Glutamatergic neuron (in vitro differentiated cells): ENCODE data around the gene PMIS2. TPM values are rescaled to one million over a fixed set of nuclear protein-coding genes. Genes with fewer than 3 reads are reported as not detected.

Source experiments
- DNase-seq: peaks from one replicate; pipeline ENCODE4 v3.0.0; 2022
- H3K27ac Mint-ChIP-seq: one replicate; pipeline ENCODE4 v1.8.0; 2020; ENCODE audit warnings: mild to moderate bottlenecking, mixed read lengths, inconsistent platforms; ENCODE audit not compliant: unreplicated experiment
- H3K27me3 Mint-ChIP-seq: one replicate; pipeline ENCODE4 v1.8.0; 2020; ENCODE audit warnings: mild to moderate bottlenecking, moderate library complexity, mixed read lengths, inconsistent platforms; ENCODE audit not compliant: unreplicated experiment
- H3K36me3 Mint-ChIP-seq: one replicate; pipeline ENCODE4 v1.8.0; 2020; ENCODE audit warnings: mild to moderate bottlenecking, mixed read lengths, inconsistent platforms; ENCODE audit not compliant: unreplicated experiment
- H3K4me1 Mint-ChIP-seq: one replicate; pipeline ENCODE4 v1.8.0; 2020; ENCODE audit warnings: mild to moderate bottlenecking, low read depth, mixed read lengths, inconsistent platforms; ENCODE audit not compliant: unreplicated experiment
- H3K4me3 Mint-ChIP-seq: one replicate; pipeline ENCODE4 v1.8.0; 2020; ENCODE audit warnings: mild to moderate bottlenecking, mixed read lengths, inconsistent platforms; ENCODE audit not compliant: unreplicated experiment
- H3K9me3 Mint-ChIP-seq: one replicate; pipeline ENCODE4 v1.8.0; 2020; ENCODE audit warnings: mild to moderate bottlenecking, moderate library complexity, mixed read lengths, inconsistent platforms; ENCODE audit not compliant: unreplicated experiment
- CTCF ChIP-seq: fragments of 200-600 bp; sonication (generic); IDR thresholded peaks from one replicate; pipeline ENCODE4 v1.5.0; 2021; ENCODE audit not compliant: partially characterized antibody, unreplicated experiment
- total RNA-seq: library from RNA; stranded (reverse); fragmentation: NEBNext Ultra II Directional; extraction: Animal tissue kit (Norgen Biotek cat#: 25700); gene quantifications from one replicate; pipeline ENCODE4 v1.2.1, GENCODE V29; 2021; ENCODE audit not compliant: unreplicated experiment

Gene PMIS2
- total RNA-seq, 1 donor from 2014 or later: not detected

GRCh38 chr19:35562336-35562735 lies 23.6 kb upstream of the PMIS2 start:
- peaks cover 3% of the 10 kb centered on the region for H3K9me3 Mint-ChIP-seq
- no peak overlapping the region for H3K4me3 Mint-ChIP-seq
- H3K27ac Mint-ChIP-seq: no peak overlapping the region
- H3K4me1 Mint-ChIP-seq: no peaks in the 10 kb centered on the region
- TF ChIP-seq CTCF: no peak
- no peaks in the 10 kb centered on the region for H3K36me3 Mint-ChIP-seq
- peaks cover 12% of the 10 kb centered on the region for H3K27me3 Mint-ChIP-seq
- no peak for DNase-seq

GRCh38 chr19:35562776-35563175 lies 23.2 kb upstream of the PMIS2 start:
- peaks cover 3% of the 10 kb centered on the region for H3K9me3 Mint-ChIP-seq
- peaks cover 11% of the 10 kb centered on the region for H3K27me3 Mint-ChIP-seq
- H3K27ac Mint-ChIP-seq: no peak overlapping the region
- H3K4me1 Mint-ChIP-seq: no peaks in the 10 kb centered on the region
- H3K36me3 Mint-ChIP-seq: no peaks in the 10 kb centered on the region
- H3K4me3 Mint-ChIP-seq: peak overlapping the region; percentile 20
- DNase-seq: no peak
- TF ChIP-seq CTCF: no peak

- TF ChIP-seq CTCF: no peak
- Mint-ChIP-seq H3K4me3 (peak within 1 kb of the TSS; percentile 20), H3K27ac (no peak within 1 kb of the TSS), H3K36me3 (no peaks in the 10 kb centered on the region), H3K27me3 (peaks cover 10% of the 10 kb centered on the region), H3K4me1 (no peaks in the 10 kb centered on the region), H3K9me3 (peaks cover 3% of the 10 kb centered on the region)
- no peak for DNase-seq
These were observed 22.7 kb upstream of the PMIS2 start, which contains the start of gene ATP4A for GRCh38 chr19:35563207-35563829. Gene ATP4A, minus strand, starts transcription at chr19:35563658. Its CDS starts 29 bp downstream, at chr19:35563629.

- H3K4me1 Mint-ChIP-seq: no peaks in the 10 kb centered on the region
- H3K4me3 Mint-ChIP-seq: no peak overlapping the region
- peak overlapping the region; percentile 2 for H3K27ac Mint-ChIP-seq
- no peak for TF ChIP-seq CTCF
- no peaks in the 10 kb centered on the region for H3K36me3 Mint-ChIP-seq
- no peak for DNase-seq
- H3K9me3 Mint-ChIP-seq: peaks cover 3% of the 10 kb centered on the region
- H3K27me3 Mint-ChIP-seq: peaks cover 8% of the 10 kb centered on the region
These were observed 20.7 kb upstream of the PMIS2 start for GRCh38 chr19:35565016-35565856.

GRCh38 chr19:35566738-35567137 lies 19.2 kb upstream of the PMIS2 start:
- Mint-ChIP-seq H3K27ac (no peak overlapping the region), H3K9me3 (peaks cover 3% of the 10 kb centered on the region), H3K4me3 (no peak overlapping the region), H3K36me3 (no peaks in the 10 kb centered on the region), H3K4me1 (no peaks in the 10 kb centered on the region), H3K27me3 (no peaks in the 10 kb centered on the region)
- no peak for DNase-seq
- no peak for TF ChIP-seq CTCF
